SK-N-MC (cell line): Measurements from ENCODE around the gene FAM168A.

Source experiments
- EZH2 ChIP-seq: fragments of 200-600 bp; sonication (generic); IDR thresholded peaks from one replicate; pipeline ENCODE4 v1.6.1; 2017; ENCODE audit warnings: antibody characterized with exemption
- FOXP2 ChIP-seq: optimal IDR thresholded peaks from 2 replicates; pipeline ENCODE3; 2011; ENCODE audit warnings: mild to moderate bottlenecking, moderate library complexity; ENCODE audit not compliant: insufficient read depth; ENCODE audit errors: extremely low read length, control extremely low read depth
- POLR2AphosphoS5 ChIP-seq: IDR thresholded peaks from 2 replicates; pipeline ENCODE4 v1.6.1; 2012; ENCODE audit warnings: mild to moderate bottlenecking, low read depth, low read length, borderline replicate concordance

GRCh38 chr11:73525611-73526010 is 72.3 kb downstream of the FAM168A start:
- TF ChIP-seq EZH2: no peak
- TF ChIP-seq POLR2AphosphoS5: no peak
- no peak for TF ChIP-seq FOXP2
